ENCODE data around the gene ENPP3. TPM values are rescaled to one million over a fixed set of nuclear protein-coding genes. Genes with fewer than 3 reads are reported as not detected.

The ENPP3 gene
- total and polyA plus RNA-seq, 2 of the 13 experiments (the other 11 are each of a cell fraction or from before 2014, with no cell fraction given): 40.0 to 75.4 TPM

GRCh38 chr6:131769385-131770141 is 132.5 kb downstream of the ENPP3 start (continued):
- TF ChIP-seq ZNF710 (CRISPR knock-in tag; IDR thresholded peaks at IDR 0.05; ENCODE audit: borderline replicate concordance): peak; percentile 99
- no peak for TF ChIP-seq AGO1 (IDR thresholded peaks at IDR 0.05; ENCODE audit: low read depth, low read length, poor library complexity, severe bottlenecking)
- TF ChIP-seq AFF4 (CRISPR knock-in tag; IDR thresholded peaks at IDR 0.05): no peak
- TF ChIP-seq MXD1 (CRISPR knock-in tag; IDR thresholded peaks at IDR 0.05): no peak
- TF ChIP-seq DMAP1 (CRISPR knock-in tag; IDR thresholded peaks at IDR 0.05): no peak; the same call in 1 of the 2 replicates
- TF ChIP-seq CCAR2 (optimal IDR thresholded peaks at IDR 0.05; ENCODE audit: low read depth, low read length): no peak
- no peak for TF ChIP-seq POLR2A (IDR thresholded peaks at IDR 0.05; ENCODE audit: insufficient read depth in 1 of 2, low read depth in 2 of 2, low read length in 2 of 2)
- TF ChIP-seq BCLAF1 (IDR thresholded peaks at IDR 0.05): no peak
- no peak for TF ChIP-seq ZNF777 (CRISPR knock-in tag; IDR thresholded peaks at IDR 0.05)
- no peak for TF ChIP-seq FOXK2 (IDR thresholded peaks at IDR 0.05)
- TF ChIP-seq ZNF687 (CRISPR knock-in tag; IDR thresholded peaks at IDR 0.05): peak; percentile 56
- no peak for TF ChIP-seq IRF9 (CRISPR knock-in tag; IDR thresholded peaks at IDR 0.05; ENCODE audit: borderline replicate concordance)
- no peak for TF ChIP-seq TRIM24 (CRISPR knock-in tag; IDR thresholded peaks at IDR 0.05)
- TF ChIP-seq NCOA2 (CRISPR knock-in tag; IDR thresholded peaks at IDR 0.05): peak; percentile 85
